Measurements from ENCODE around the gene PER3. TPM values are rescaled to one million over a fixed set of nuclear protein-coding genes. Genes with fewer than 3 reads are reported as not detected.

The PER3 gene
- total and polyA plus RNA-seq, 2 of the 8 experiments (the other 6 are each of a cell fraction or from before 2014, with no cell fraction given) = 8.3 to 9.3 TPM

- TF ChIP-seq ATF3 (IDR thresholded peaks at IDR 0.05; ENCODE audit: insufficient read depth, low read depth, low read length) = no peak
- TF ChIP-seq CTBP2 (IDR thresholded peaks at IDR 0.05; ENCODE audit: borderline replicate concordance, insufficient read depth, insufficient read length, low read length) = no peak
- TF ChIP-seq EGR1 (IDR thresholded peaks at IDR 0.05; ENCODE audit: borderline replicate concordance, low read depth, low read length) = no peak
- no peak for TF ChIP-seq SP1 (IDR thresholded peaks at IDR 0.05; ENCODE audit: low read depth, low read length)
- TF ChIP-seq SRF (IDR thresholded peaks at IDR 0.05; ENCODE audit: low read depth, low read length) = no peak
- no peak for TF ChIP-seq POLR2A (IDR thresholded peaks at IDR 0.05; ENCODE audit: control extremely low read depth in 1 of 2, low read depth in 2 of 2, low read length in 2 of 2)
- TF ChIP-seq SIN3A (conservative IDR thresholded peaks at IDR 0.05 in 1 of 2, IDR thresholded peaks at IDR 0.05 in 1 of 2; ENCODE audit: low read depth in 1 of 2, low read length in 2 of 2) = no peak
- TF ChIP-seq SAP30 (IDR thresholded peaks at IDR 0.05; ENCODE audit: insufficient read depth, insufficient replicate concordance, low read length) = no peak
- no peak for TF ChIP-seq TEAD4 (IDR thresholded peaks at IDR 0.05; ENCODE audit: low read depth, low read length)
These were observed 87.0 kb downstream of the PER3 start (continued) for GRCh38 chr1:7871136-7871535.

All from H1 (cell line).